GM12891 (cell line): Measurements from ENCODE around the gene ST7.
A peak's percentile ranks its signal among the peaks of the same experiment; 100 is the strongest.

Experiments used
- POLR2A ChIP-seq: IDR thresholded peaks from 2 replicates; pipeline ENCODE4 v1.6.1; 2011; ENCODE audit warnings: low read depth, low read length, control low read depth
- POLR2AphosphoS5 ChIP-seq: IDR thresholded peaks from 2 replicates; pipeline ENCODE4 v1.6.1; 2011; ENCODE audit warnings: low read depth, low read length, control low read depth
- SPI1 ChIP-seq: IDR thresholded peaks from 2 replicates; pipeline ENCODE4 v1.6.1; 2011; ENCODE audit warnings: low read depth, low read length, control low read depth

GRCh38 chr7:116955801-116956476, 2.6 kb downstream of the ST7 start:
- TF ChIP-seq POLR2AphosphoS5 = peak; percentile 35; the same call in 1 of the 2 replicates
- TF ChIP-seq POLR2A = no peak; the same call in 1 of the 2 replicates
- peak; percentile 89 for TF ChIP-seq SPI1
